Natural killer cell (primary cell): Measurements from ENCODE around the gene CHTOP. TPM values are rescaled to one million over a fixed set of nuclear protein-coding genes. Genes with fewer than 3 reads are reported as not detected.

Experiments
- ATAC-seq, 3 donors: fragments of 150-1000 bp in 2 of 3; fragments of 200-7000 bp in 1 of 3; cut with Tn5 transposase; 1 replicate in 1 of 3; 2 replicates in 2 of 3; pipeline ENCODE4 v1.10.0; 2021; ENCODE audit warnings: mild to moderate bottlenecking in 2 of 3, moderate library complexity in 2 of 3
- DNase-seq, 2 donors: peaks; one replicate each; pipeline versions ENCODE4 v3.0.0 to v3.0.0-alpha.2; 2013 to 2021; ENCODE audit warnings: mixed read lengths in 1 of 2
- H3K27ac ChIP-seq: one replicate; pipeline ENCODE4 v1.5.1; 2013; ENCODE audit warnings: mild to moderate bottlenecking, low read length
- H3K27me3 ChIP-seq: one replicate; pipeline ENCODE4 v1.6.1; 2013; ENCODE audit warnings: low read length; ENCODE audit not compliant: control insufficient read depth, insufficient read depth
- H3K36me3 ChIP-seq: one replicate; pipeline ENCODE4 v1.6.1; 2013; ENCODE audit warnings: low read length; ENCODE audit not compliant: control insufficient read depth, insufficient read depth
- H3K4me1 ChIP-seq: one replicate; pipeline ENCODE4 v1.6.1; 2013; ENCODE audit warnings: low read length; ENCODE audit not compliant: control insufficient read depth, insufficient read depth
- H3K4me3 ChIP-seq: one replicate; pipeline ENCODE4 v1.5.1; 2013; ENCODE audit warnings: low read length
- H3K9me3 ChIP-seq: one replicate; pipeline ENCODE4 v1.6.1; 2013; ENCODE audit warnings: low read length; ENCODE audit not compliant: control insufficient read depth, insufficient read depth
- H3K27ac Mint-ChIP-seq, 2 donors: one replicate each; pipeline ENCODE4 v1.8.0; 2022; ENCODE audit warnings: mild to moderate bottlenecking in 2 of 2, mixed read lengths in 2 of 2, moderate library complexity in 1 of 2
- H3K27me3 Mint-ChIP-seq, 2 donors: one replicate each; pipeline ENCODE4 v1.8.0; 2022; ENCODE audit warnings: low read depth in 2 of 2, mixed read lengths in 2 of 2
- H3K36me3 Mint-ChIP-seq: one replicate; pipeline ENCODE4 v1.8.0; 2022; ENCODE audit warnings: mixed read lengths
- H3K4me1 Mint-ChIP-seq, 2 donors: one replicate each; pipeline ENCODE4 v1.8.0; 2022; ENCODE audit warnings: mixed read lengths in 2 of 2
- H3K4me3 Mint-ChIP-seq: one replicate; pipeline ENCODE4 v1.8.0; 2022; ENCODE audit warnings: mild to moderate bottlenecking, moderate library complexity, mixed read lengths
- H3K9me3 Mint-ChIP-seq, 2 donors: one replicate each; pipeline ENCODE4 v1.8.0; 2022; ENCODE audit warnings: mixed read lengths in 2 of 2
- WGBS: methylation state at CpG from one replicate; pipeline ENCODE4 v1.1.7; 2013; ENCODE audit warnings: missing lambda C conversion rate; ENCODE audit not compliant: insufficient coverage; 5-methylcytosine and 5-hydroxymethylcytosine counted together
- intact Hi-C: fragments of 100-400 bp; cut with micrococcal nuclease; formaldehyde crosslinking; loops from one replicate; pipeline ENCODE4 v1.14.2; 2022
- total RNA-seq, 4 donors: library from RNA; stranded (reverse); fragments of 120-200 nt in 1 of 4; gene quantifications; one replicate each; pipeline versions ENCODE4 v1.2.3 to v1.2.4, GENCODE V29; 2013 to 2022
- TF ChIP-seq, protein P1 (sequence below): fragments of 200-600 bp; IDR thresholded peaks from one replicate; pipeline ENCODE4 v1.8.0; 2022; ENCODE audit warnings: antibody characterized with exemption

Gene CHTOP
- total RNA-seq, 3 donors from 2014 or later (not counting 1 experiment from before 2014, with no cell fraction given), result 94.7 to 110 (median 106) TPM

- Mint-ChIP-seq H3K4me3 (no peak overlapping the region), H3K9me3 (no peaks in the 10 kb centered on the region), H3K27ac (no peak overlapping the region), H3K27me3 (peaks cover 0 to 5% of the 10 kb centered on the region in 2 donors), H3K4me1 (no peaks in the 10 kb centered on the region), H3K36me3 (no peaks in the 10 kb centered on the region)
- Histone ChIP-seq H3K4me3 (no peak overlapping the region), H3K27me3 (no peaks in the 10 kb centered on the region), H3K4me1 (peaks cover 3% of the 10 kb centered on the region), H3K36me3 (no peaks in the 10 kb centered on the region), H3K27ac (no peak overlapping the region), H3K9me3 (no peaks in the 10 kb centered on the region)
- 89% methylated on average over 19 of the region's 19 CpGs for WGBS
- TF ChIP-seq, protein P1, sequence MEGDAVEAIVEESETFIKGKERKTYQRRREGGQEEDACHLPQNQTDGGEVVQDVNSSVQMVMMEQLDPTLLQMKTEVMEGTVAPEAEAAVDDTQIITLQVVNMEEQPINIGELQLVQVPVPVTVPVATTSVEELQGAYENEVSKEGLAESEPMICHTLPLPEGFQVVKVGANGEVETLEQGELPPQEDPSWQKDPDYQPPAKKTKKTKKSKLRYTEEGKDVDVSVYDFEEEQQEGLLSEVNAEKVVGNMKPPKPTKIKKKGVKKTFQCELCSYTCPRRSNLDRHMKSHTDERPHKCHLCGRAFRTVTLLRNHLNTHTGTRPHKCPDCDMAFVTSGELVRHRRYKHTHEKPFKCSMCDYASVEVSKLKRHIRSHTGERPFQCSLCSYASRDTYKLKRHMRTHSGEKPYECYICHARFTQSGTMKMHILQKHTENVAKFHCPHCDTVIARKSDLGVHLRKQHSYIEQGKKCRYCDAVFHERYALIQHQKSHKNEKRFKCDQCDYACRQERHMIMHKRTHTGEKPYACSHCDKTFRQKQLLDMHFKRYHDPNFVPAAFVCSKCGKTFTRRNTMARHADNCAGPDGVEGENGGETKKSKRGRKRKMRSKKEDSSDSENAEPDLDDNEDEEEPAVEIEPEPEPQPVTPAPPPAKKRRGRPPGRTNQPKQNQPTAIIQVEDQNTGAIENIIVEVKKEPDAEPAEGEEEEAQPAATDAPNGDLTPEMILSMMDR, result no peak
- ATAC-seq (no peak), DNase-seq (no peak)
- intact Hi-C loops, result no loop called here
Observed at GRCh38 chr1:153608742-153609584, 24.9 kb upstream of the CHTOP start.

- intact Hi-C loops, result no loop called here
- H3K27ac ChIP-seq, result no peak overlapping the region
- H3K4me3 Mint-ChIP-seq, result no peak overlapping the region
- H3K36me3 ChIP-seq, result no peaks in the 10 kb centered on the region
- no peak for ATAC-seq
- no peaks in the 10 kb centered on the region for H3K9me3 Mint-ChIP-seq
- H3K9me3 ChIP-seq, result no peaks in the 10 kb centered on the region
- H3K36me3 Mint-ChIP-seq, result no peaks in the 10 kb centered on the region
- no peaks in the 10 kb centered on the region for H3K27me3 ChIP-seq
- H3K4me1 Mint-ChIP-seq, result no peaks in the 10 kb centered on the region
- H3K27me3 Mint-ChIP-seq, result peaks cover 0 to 5% of the 10 kb centered on the region in 2 donors
- 86% methylated on average over 6 of the region's 6 CpGs for WGBS
- TF ChIP-seq, protein P1, result no peak
- H3K4me1 ChIP-seq, result peaks cover 3% of the 10 kb centered on the region
- no peak for DNase-seq
- H3K27ac Mint-ChIP-seq, result no peak overlapping the region
- H3K4me3 ChIP-seq, result no peak overlapping the region
Observed at GRCh38 chr1:153609585-153609907, 24.3 kb upstream of the CHTOP start.

DNA sequence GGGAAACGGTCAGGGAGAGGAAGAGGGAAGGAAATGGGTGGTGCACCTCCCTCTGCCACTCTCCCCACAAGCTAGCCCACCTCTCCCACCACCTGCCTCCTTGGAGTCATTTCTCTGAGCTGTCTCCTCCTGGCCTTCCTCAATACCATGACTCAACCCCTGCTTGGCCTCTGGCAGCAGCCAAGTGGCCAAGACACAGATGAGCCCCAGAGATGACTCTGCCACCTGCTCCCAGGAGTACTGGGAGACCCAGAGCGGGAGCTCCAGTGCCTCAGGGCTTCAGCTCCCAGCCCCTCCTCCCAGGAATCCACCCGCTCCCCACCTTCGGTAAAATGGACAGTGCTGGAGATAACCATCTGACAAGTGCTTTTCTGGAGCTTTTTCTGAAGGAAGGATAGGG, 23.5 kb upstream of the CHTOP start:
- Histone ChIP-seq H3K27me3 (no peaks in the 10 kb centered on the region), H3K36me3 (no peaks in the 10 kb centered on the region), H3K27ac (no peak overlapping the region), H3K4me1 (peaks cover 3% of the 10 kb centered on the region), H3K9me3 (no peaks in the 10 kb centered on the region), H3K4me3 (no peak overlapping the region)
- TF ChIP-seq, protein P1, result no peak
- H3K4me1 Mint-ChIP-seq, result no peaks in the 10 kb centered on the region
- no peak overlapping the region for H3K4me3 Mint-ChIP-seq
- DNase-seq (no peak), ATAC-seq (no peak)
- no peak overlapping the region for H3K27ac Mint-ChIP-seq
- intact Hi-C loops, result no loop called here
- H3K9me3 Mint-ChIP-seq, result no peaks in the 10 kb centered on the region
- H3K27me3 Mint-ChIP-seq, result peaks cover 0 to under 1% of the 10 kb centered on the region in 2 donors
- no peaks in the 10 kb centered on the region for H3K36me3 Mint-ChIP-seq
- WGBS, result 91% methylated on average over 3 of the region's 4 CpGs
